WTC11 (cell line): ENCODE measurements around the gene ADAMTSL4. TPM values are rescaled to one million over a fixed set of nuclear protein-coding genes. Genes with fewer than 3 reads are reported as not detected.

Experiments
- ATAC-seq: fragments of 200-7000 bp; cut with Tn5 transposase; 2 replicates; pipeline ENCODE4 v1.10.0; 2021; ENCODE audit warnings: mild to moderate bottlenecking, moderate library complexity
- CTCF ChIA-PET: fragments of 300-600 bp; sonication (Branson Sonifier 250); formaldehyde crosslinking; loops from one replicate; lab custom pipeline; 2021; ENCODE audit warnings: antibody characterized with exemption; lab: Charles Lee
- POLR2A ChIA-PET: fragments of 350-600 bp; sonication (Branson Sonifier 250); formaldehyde crosslinking; loops from one replicate; lab custom pipeline; 2021; ENCODE audit warnings: antibody characterized with exemption; lab: Charles Lee
- DNase-seq: peaks from one replicate; pipeline ENCODE4 v3.0.0; 2021; ENCODE audit warnings: low spot score
- H3K27ac Mint-ChIP-seq: 2 replicates; pipeline ENCODE4 v1.8.0; 2021; ENCODE audit warnings: mixed read lengths
- H3K27me3 Mint-ChIP-seq: 2 replicates; pipeline ENCODE4 v1.8.0; 2021; ENCODE audit warnings: low read depth, mild to moderate bottlenecking, moderate library complexity, mixed read lengths
- H3K36me3 Mint-ChIP-seq: 2 replicates; pipeline ENCODE4 v1.8.0; 2021; ENCODE audit warnings: mixed read lengths
- H3K4me1 Mint-ChIP-seq: 2 replicates; pipeline ENCODE4 v1.8.0; 2022; ENCODE audit warnings: mixed read lengths
- H3K4me3 Mint-ChIP-seq: 2 replicates; pipeline ENCODE4 v1.8.0; 2021; ENCODE audit warnings: mild to moderate bottlenecking, moderate library complexity, mixed read lengths
- H3K9me3 Mint-ChIP-seq: 2 replicates; pipeline ENCODE4 v1.8.0; 2021; ENCODE audit warnings: mixed read lengths
- ATF1 ChIP-seq: sonication (generic); formaldehyde crosslinking; IDR thresholded peaks from 2 replicates; pipeline ENCODE4 v1.8.1; 2023; ENCODE audit warnings: mild to moderate bottlenecking, moderate library complexity, missing genetic modification reagents
- CBFB ChIP-seq: sonication (generic); formaldehyde crosslinking; IDR thresholded peaks from 2 replicates; pipeline ENCODE4 v1.8.1; 2022; ENCODE audit warnings: mild to moderate bottlenecking, low read depth, missing genetic modification reagents
- FOXP1 ChIP-seq: sonication (generic); formaldehyde crosslinking; IDR thresholded peaks from 2 replicates; pipeline ENCODE4 v1.8.0; 2022; ENCODE audit warnings: missing genetic modification reagents, mild to moderate bottlenecking, moderate library complexity, borderline replicate concordance
- JAZF1 ChIP-seq: fragments of 250-450 bp; sonication (Bioruptor Pico); IDR thresholded peaks from 2 replicates; pipeline ENCODE4 v1.9.0; 2021; ENCODE audit warnings: moderate library complexity, mild to moderate bottlenecking, inconsistent platforms
- KAT7 ChIP-seq: sonication (generic); formaldehyde crosslinking; IDR thresholded peaks from 2 replicates; pipeline ENCODE4 v1.8.1; 2023; ENCODE audit warnings: missing genetic modification reagents, mild to moderate bottlenecking, borderline replicate concordance
- NFE2L1 ChIP-seq: sonication (generic); formaldehyde crosslinking; IDR thresholded peaks from 2 replicates; pipeline ENCODE4 v1.8.1; 2023; ENCODE audit warnings: missing genetic modification reagents
- NR3C1 ChIP-seq: sonication (generic); formaldehyde crosslinking; conservative IDR thresholded peaks from 2 replicates; pipeline ENCODE4 v1.8.1; 2023; ENCODE audit warnings: low read depth, mild to moderate bottlenecking, missing genetic modification reagents
- OVOL2 ChIP-seq: fragments of 250-450 bp; sonication (Bioruptor Pico); IDR thresholded peaks from 2 replicates; pipeline ENCODE4 v1.9.0; 2021; ENCODE audit warnings: mild to moderate bottlenecking, borderline replicate concordance
- PREB ChIP-seq: sonication (generic); formaldehyde crosslinking; IDR thresholded peaks from 2 replicates; pipeline ENCODE4 v1.8.1; 2022; ENCODE audit warnings: mild to moderate bottlenecking, missing genetic modification reagents, moderate library complexity, borderline replicate concordance
- RORB ChIP-seq: fragments of 250-450 bp; sonication (Bioruptor Pico); IDR thresholded peaks from 2 replicates; pipeline ENCODE4 v1.9.0; 2021; ENCODE audit warnings: mild to moderate bottlenecking
- SOX15 ChIP-seq: fragments of 250-450 bp; sonication (Bioruptor Pico); IDR thresholded peaks from 2 replicates; pipeline ENCODE4 v1.9.0; 2021; ENCODE audit warnings: mild to moderate bottlenecking
- ZBTB21 ChIP-seq: sonication (generic); formaldehyde crosslinking; IDR thresholded peaks from 2 replicates; pipeline ENCODE4 v1.8.1; 2023; ENCODE audit warnings: mild to moderate bottlenecking, missing genetic modification reagents, borderline replicate concordance
- ZNF138 ChIP-seq: sonication (generic); formaldehyde crosslinking; conservative IDR thresholded peaks from 2 replicates; pipeline ENCODE4 v1.8.1; 2022; ENCODE audit warnings: mild to moderate bottlenecking, moderate library complexity, missing genetic modification reagents
- ZNF423 ChIP-seq: fragments of 250-450 bp; sonication (Bioruptor Pico); IDR thresholded peaks from 2 replicates; pipeline ENCODE4 v2.1.2; 2022; ENCODE audit warnings: mild to moderate bottlenecking, moderate library complexity
- ZSCAN18 ChIP-seq: fragments of 250-450 bp; sonication (Bioruptor Pico); IDR thresholded peaks from 2 replicates; pipeline ENCODE4 v2.1.2; 2022; ENCODE audit warnings: mild to moderate bottlenecking, moderate library complexity
- total RNA-seq: library from RNA; stranded (reverse); gene quantifications from 3 replicates; pipeline ENCODE4 v1.2.3, GENCODE V29; 2021
- TF ChIP-seq, protein P1 (sequence below): sonication (generic); formaldehyde crosslinking; IDR thresholded peaks from 2 replicates; pipeline ENCODE4 v1.8.0; 2022; ENCODE audit warnings: mild to moderate bottlenecking, missing genetic modification reagents
- TF ChIP-seq, protein P2 (sequence below): sonication (generic); formaldehyde crosslinking; IDR thresholded peaks from 2 replicates; pipeline ENCODE4 v1.8.1; 2023; ENCODE audit warnings: mild to moderate bottlenecking, missing genetic modification reagents, moderate library complexity
- TF ChIP-seq, protein P3 (sequence below): sonication (generic); formaldehyde crosslinking; IDR thresholded peaks from 2 replicates; pipeline ENCODE4 v1.8.1; 2023; ENCODE audit warnings: mild to moderate bottlenecking, missing genetic modification reagents
- TF ChIP-seq, protein P4 (sequence below): sonication (generic); formaldehyde crosslinking; conservative IDR thresholded peaks from 2 replicates; pipeline ENCODE4 v1.8.1; 2022; ENCODE audit warnings: mild to moderate bottlenecking, missing genetic modification reagents

Gene ADAMTSL4
- total RNA-seq, 1 experiment from 2014 or later, result 6.6 TPM

DNA sequence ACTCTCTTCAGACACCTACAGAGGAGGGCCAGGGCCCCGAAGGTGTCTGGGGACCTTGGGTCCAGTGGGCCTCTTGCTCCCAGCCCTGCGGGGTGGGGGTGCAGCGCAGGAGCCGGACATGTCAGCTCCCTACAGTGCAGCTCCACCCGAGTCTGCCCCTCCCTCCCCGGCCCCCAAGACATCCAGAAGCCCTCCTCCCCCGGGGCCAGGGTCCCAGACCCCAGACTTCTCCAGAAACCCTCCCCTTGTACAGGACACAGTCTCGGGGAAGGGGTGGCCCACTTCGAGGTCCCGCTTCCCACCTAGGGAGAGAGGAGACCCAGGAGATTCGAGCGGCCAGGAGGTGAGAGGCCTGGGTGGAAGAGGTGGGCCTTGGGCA, 3.7 kb downstream of the ADAMTSL4 start (continued):
- TF ChIP-seq KAT7 (no peak), PREB (CRISPR knock-in tag) (no peak), OVOL2 (no peak), FOXP1 (CRISPR knock-in tag) (no peak), CBFB (CRISPR knock-in tag) (no peak), NFE2L1 (CRISPR knock-in tag) (no peak)
- TF ChIP-seq, protein P1, sequence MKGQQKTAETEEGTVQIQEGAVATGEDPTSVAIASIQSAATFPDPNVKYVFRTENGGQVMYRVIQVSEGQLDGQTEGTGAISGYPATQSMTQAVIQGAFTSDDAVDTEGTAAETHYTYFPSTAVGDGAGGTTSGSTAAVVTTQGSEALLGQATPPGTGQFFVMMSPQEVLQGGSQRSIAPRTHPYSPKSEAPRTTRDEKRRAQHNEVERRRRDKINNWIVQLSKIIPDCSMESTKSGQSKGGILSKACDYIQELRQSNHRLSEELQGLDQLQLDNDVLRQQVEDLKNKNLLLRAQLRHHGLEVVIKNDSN (CRISPR knock-in tag), result no peak
- TF ChIP-seq, protein P2, sequence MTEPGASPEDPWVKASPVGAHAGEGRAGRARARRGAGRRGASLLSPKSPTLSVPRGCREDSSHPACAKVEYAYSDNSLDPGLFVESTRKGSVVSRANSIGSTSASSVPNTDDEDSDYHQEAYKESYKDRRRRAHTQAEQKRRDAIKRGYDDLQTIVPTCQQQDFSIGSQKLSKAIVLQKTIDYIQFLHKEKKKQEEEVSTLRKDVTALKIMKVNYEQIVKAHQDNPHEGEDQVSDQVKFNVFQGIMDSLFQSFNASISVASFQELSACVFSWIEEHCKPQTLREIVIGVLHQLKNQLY (CRISPR knock-in tag), result no peak

DNA sequence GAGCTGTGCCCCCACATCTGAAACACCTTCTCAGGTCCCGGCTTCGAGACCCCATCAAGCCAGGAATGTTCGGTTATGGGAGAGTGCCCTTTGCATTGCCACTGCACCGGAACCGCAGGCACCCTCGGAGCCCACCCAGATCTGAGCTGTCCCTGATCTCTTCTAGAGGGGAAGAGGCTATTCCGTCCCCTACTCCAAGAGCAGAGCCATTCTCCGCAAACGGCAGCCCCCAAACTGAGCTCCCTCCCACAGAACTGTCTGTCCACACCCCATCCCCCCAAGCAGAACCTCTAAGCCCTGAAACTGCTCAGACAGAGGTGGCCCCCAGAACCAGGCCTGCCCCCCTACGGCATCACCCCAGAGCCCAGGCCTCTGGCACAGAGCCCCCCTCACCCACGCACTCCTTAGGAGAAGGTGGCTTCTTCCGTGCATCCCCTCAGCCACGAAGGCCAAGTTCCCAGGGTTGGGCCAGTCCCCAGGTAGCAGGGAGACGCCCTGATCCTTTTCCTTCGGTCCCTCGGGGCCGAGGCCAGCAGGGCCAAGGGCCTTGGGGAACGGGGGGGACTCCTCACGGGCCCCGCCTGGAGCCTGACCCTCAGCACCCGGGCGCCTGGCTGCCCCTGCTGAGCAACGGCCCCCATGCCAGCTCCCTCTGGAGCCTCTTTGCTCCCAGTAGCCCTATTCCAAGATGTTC, 4.3 kb downstream of the ADAMTSL4 start:
- TF ChIP-seq, protein P3, sequence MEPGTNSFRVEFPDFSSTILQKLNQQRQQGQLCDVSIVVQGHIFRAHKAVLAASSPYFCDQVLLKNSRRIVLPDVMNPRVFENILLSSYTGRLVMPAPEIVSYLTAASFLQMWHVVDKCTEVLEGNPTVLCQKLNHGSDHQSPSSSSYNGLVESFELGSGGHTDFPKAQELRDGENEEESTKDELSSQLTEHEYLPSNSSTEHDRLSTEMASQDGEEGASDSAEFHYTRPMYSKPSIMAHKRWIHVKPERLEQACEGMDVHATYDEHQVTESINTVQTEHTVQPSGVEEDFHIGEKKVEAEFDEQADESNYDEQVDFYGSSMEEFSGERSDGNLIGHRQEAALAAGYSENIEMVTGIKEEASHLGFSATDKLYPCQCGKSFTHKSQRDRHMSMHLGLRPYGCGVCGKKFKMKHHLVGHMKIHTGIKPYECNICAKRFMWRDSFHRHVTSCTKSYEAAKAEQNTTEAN (CRISPR knock-in tag), result no peak
- TF ChIP-seq, protein P2 (CRISPR knock-in tag), result no peak
- TF ChIP-seq RORB (CRISPR knock-in tag) (no peak), SOX15 (CRISPR knock-in tag) (no peak), ZNF138 (CRISPR knock-in tag) (no peak), ZBTB21 (CRISPR knock-in tag) (no peak), ZNF423 (no peak), CBFB (CRISPR knock-in tag) (no peak), ZSCAN18 (no peak), JAZF1 (no peak), NR3C1 (CRISPR knock-in tag) (no peak), ATF1 (no peak)
- TF ChIP-seq, protein P4, sequence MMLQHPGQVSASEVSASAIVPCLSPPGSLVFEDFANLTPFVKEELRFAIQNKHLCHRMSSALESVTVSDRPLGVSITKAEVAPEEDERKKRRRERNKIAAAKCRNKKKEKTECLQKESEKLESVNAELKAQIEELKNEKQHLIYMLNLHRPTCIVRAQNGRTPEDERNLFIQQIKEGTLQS (CRISPR knock-in tag), result no peak
- TF ChIP-seq, protein P1 (CRISPR knock-in tag), result no peak
- ATAC-seq, result no peak
- no peak for DNase-seq
- Mint-ChIP-seq H3K27me3 (peaks cover 22% of the 10 kb centered on the region), H3K9me3 (no peaks in the 10 kb centered on the region), H3K36me3 (peaks cover 4% of the 10 kb centered on the region; the same call in 1 of the 2 replicates), H3K4me3 (no peak overlapping the region), H3K4me1 (peaks cover 33% of the 10 kb centered on the region), H3K27ac (no peak overlapping the region)
- POLR2A ChIA-PET, result interaction anchor here (0.5 kb wide), 1 partner anchor 67 kb away, joined by 4 read pairs; no protein-coding TSS in a partner anchor
- CTCF ChIA-PET, result interaction anchor here (1.1 to 8.2 kb wide), 3 partner anchors 7 to 18 kb away, joined by 4 to 124 read pairs (median 97); no protein-coding TSS in a partner anchor
